ENCODE data around the gene FBLN2.
"Not testable (repeated sequence)": the region's sequence is repeated elsewhere in the genome, so short reads cannot be mapped to it uniquely, and the experiment has no call there.

Gene FBLN2

DNA sequence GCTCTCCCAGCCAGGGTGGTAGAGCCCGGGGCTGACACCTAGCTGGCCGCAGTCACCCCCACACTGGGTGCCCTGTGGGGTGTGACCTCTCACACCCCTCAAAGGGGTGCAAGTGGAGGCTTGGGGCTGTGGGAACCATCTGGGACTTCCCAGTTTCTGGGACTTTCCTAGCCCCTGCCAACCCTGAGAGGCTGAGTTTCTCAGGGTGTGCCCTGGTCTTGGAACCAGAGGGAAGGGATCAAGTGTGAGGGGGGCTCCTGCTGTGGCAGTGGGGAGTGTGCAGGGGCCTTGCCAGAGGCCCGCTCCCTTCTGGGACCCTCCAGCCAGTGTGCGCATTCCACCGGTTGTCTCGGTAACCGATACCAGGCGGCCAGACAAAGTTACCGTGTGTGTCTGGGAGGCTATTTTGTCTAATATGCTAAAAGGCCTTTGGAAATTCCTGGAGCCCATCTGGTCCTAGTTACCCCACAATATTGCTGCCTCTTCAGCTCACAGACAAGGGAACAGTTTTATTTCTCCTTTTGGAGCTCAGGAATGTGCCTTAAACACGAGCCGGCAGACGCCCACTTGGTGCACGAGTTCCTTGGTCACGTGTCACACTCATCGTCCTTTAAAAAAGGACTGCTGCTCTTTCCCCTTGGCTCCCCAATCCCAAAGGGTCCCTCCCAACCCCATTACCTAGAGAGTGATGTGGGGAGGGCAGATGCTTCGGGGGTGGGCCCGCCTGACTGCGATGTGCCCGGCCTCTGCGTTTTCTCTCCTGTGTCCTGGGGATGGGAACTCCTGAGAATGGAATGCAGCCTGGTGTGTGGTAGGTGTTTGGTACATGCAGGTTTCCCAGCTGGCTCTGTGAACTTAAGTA is 35.6 kb upstream of the FBLN2 start:
- DNase-seq, result peak; percentile 45

- no peak for DNase-seq
These were observed 34.9 kb upstream of the FBLN2 start for GRCh38 chr3:13513913-13514517.

GRCh38 chr3:13514639-13515435 is 34.1 kb upstream of the FBLN2 start:
- no peak for DNase-seq

- DNase-seq, result no peak
These were observed 32.9 kb upstream of the FBLN2 start for GRCh38 chr3:13515786-13516759.

DNA sequence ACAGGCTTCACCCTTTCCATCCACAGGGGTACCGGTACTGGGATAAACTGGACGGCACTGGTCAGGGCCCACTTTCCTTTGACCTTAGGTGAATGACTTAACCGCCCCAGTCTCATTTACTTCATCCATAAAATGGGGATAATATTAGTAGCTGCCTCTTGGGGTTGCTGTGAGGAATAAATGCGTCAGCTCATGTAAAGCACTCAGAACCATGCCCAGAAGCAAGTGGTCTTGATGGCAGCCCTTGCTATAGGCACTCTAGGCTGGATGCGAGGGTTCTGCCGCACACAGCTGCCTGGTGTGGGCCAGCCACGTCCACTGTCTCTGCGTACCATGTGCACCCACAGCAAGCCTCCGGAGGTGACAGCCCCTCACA is 32.2 kb upstream of the FBLN2 start:
- DNase-seq, result no peak

- DNase-seq, result no peak
These were observed 31.5 kb upstream of the FBLN2 start for GRCh38 chr3:13517253-13517977.

GRCh38 chr3:13518516-13518953 is 30.4 kb upstream of the FBLN2 start:
- no peak for DNase-seq

DNA sequence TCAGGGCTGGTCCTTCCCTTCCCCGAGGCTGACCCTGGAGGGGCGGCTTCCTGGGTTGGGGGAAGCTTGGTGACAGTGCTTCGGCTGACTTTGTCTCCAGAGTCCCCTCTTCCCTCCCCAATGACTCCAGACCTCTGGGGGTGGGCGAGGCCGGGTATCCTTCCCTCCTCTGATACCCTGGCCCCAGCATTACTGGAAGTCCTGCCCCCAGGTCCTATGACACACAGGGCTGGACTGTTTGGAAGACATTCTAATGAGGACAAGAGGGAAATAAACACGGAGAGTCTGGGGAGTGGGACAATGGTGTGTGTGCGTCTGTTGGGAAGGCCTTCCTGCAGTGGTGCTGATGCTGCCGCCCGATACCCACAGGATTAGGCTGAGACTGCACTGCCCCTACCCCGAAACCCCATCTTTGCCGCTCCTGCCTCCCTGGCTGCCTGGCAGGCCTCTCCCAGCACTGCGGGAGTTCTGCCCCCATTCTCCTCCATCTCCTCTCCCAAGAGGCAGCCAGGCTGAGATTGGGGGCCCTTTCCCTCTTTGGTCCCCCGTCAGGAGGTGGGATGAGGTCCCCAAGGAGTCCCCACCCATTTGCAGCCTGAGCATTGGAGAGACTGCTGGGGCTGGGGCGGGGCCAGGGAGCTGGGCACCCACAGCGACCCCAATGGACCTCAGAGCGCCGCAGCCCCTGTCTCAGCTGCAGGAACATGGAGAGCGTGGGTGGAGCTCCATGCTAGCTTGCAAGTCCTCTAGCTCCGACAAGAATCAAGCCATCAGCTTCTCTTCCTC is 29.7 kb upstream of the FBLN2 start:
- DNase-seq, result no peak

DNA sequence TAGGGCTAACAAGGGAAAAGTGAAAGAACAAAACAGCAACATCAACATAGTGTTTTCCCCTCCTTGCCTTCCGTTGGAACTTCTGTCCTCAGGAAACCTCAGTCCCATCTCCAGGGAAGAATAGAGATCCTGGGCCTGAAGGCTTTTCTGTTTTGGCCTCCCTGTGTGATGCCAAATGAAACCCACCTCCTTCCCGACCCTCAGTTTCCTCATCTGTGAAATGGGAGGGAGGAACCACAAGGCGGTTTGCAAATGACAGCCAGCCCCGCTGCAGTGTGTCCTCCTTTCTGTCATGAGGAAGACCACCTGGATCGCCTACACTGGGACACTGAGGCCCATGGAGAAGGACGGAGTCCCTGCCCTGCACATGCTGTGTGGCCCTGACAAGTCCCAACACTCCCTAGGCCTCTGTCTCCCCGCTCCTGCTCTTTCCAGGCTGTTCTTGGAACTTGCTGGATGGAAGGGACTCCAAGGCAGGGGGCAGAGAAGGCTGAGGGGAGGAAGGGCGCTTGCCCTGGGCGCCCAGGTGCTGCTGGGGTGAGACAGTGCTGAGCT is 28.5 kb upstream of the FBLN2 start:
- DNase-seq, result no peak

GRCh38 chr3:13521309-13521708 is 27.6 kb upstream of the FBLN2 start:
- no peak for DNase-seq

- not testable (repeated sequence) for DNase-seq
These were observed 27.2 kb upstream of the FBLN2 start for GRCh38 chr3:13521749-13522148.

GRCh38 chr3:13522236-13522635 is 26.7 kb upstream of the FBLN2 start:
- DNase-seq, result no peak

GRCh38 chr3:13524979-13525669 is 23.8 kb upstream of the FBLN2 start:
- DNase-seq, result no peak

GRCh38 chr3:13525827-13526625 is 22.9 kb upstream of the FBLN2 start:
- no peak for DNase-seq

GRCh38 chr3:13526626-13526949 is 22.3 kb upstream of the FBLN2 start:
- DNase-seq, result no peak

DNA sequence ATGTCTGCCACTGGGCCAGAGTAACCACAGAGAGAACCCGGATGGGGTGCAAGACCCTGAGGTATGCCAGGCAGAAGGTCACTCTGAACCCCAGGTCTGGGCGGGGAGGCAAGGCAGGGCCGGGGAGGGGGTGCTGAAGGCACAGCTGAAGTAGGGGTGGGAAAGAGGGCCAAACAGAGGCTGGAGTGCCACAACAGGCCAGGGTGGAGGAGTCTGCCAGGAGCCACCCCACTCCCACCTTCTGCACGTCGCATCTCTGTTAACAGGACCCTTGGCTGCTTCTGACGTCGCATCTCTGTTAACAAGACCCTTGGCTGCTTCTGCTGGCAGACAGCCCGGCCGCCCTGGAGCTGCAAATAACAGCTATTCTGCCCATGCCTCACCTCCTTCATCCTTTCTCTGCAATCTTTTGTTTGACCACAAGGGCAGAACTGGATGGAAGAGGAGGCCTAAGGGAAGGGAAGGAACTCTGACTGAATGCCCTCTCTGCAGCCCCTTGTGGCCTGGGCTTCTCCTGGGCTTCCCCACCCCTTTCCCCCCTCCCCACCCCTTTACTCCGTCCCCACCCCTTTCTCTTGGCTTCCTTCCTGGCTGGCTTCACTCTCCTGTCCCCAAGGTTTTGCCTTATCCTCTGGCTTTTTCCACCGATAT is 20.6 kb upstream of the FBLN2 start:
- DNase-seq, result no peak

DNA sequence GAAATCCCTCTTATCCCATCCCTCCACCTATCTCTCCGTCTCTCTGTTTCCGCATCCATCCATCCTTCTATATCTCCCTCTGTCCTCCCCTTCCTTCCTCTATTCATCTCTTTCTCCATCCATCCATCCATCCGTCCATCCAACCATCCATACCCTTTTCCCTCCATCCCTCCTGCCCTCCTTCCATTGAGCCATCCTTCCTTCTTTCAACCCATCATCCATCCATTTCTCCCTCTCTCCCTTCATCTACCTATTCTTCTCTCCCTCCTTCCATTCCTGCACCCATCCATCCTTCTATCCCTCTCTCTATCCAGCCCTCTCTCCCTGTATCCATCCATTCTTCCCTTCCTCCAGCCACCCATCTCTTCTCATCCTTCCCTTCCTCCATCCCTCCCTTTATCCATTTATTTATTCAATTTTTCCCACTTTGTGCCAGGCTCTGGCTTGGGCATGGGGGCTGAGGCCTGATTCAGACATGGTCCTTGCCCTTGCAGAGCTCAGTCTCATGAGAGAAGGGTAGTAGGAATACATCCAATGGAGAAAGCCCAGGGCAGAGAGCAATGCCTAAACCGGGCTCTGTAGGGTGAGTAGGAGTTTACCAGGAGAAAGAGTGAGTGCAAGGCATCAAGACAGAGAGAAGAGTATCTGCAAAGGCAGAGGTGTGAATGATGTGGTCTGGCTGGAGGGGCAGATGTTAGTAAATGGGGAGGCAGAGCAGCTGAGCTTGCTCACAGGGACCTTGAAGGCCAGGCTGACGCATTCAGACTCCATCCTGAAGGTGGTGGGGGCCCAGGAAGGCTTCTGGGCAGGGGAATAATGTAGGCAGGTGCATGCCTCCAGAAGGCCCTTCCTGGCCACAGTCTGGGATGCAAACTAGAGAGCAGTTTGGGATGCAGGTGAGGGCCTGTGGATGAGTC is 19.5 kb upstream of the FBLN2 start:
- no peak for DNase-seq

Data from right kidney (tissue), 1 donor.